ENCODE measurements around the gene EFCAB8.

Gene EFCAB8

GRCh38 chr20:32908334-32909292 lies 49.9 kb downstream of the EFCAB8 start:
- Histone ChIP-seq H2BK5ac (ENCODE audit: low read length) (no peak overlapping the region), H3K4me1 (ENCODE audit: control insufficient read depth, low read depth, low read length) (no peaks in the 10 kb centered on the region), H3K4me3 (ENCODE audit: low read length) (no peak overlapping the region), H3K18ac (ENCODE audit: low read length) (no peak overlapping the region), H3K4me2 (ENCODE audit: low read length) (no peak overlapping the region), H3K27me3 (ENCODE audit: insufficient read depth, low read length, poor library complexity) (no peaks in the 10 kb centered on the region), H3K36me3 (ENCODE audit: control insufficient read depth, insufficient read depth, low read length) (no peaks in the 10 kb centered on the region), H2BK15ac (replicated peaks; ENCODE audit: low read depth) (no peak overlapping the region), H3K56ac (ENCODE audit: low read length) (peak overlapping the region; percentile 17), H3K79me2 (ENCODE audit: control insufficient read depth, insufficient read depth, low read length) (no peaks in the 10 kb centered on the region), H4K5ac (ENCODE audit: low read length) (no peak overlapping the region), H3K4ac (ENCODE audit: low read depth, low read length) (peak overlapping the region; percentile 1), H2BK120ac (ENCODE audit: low read depth, low read length) (no peak overlapping the region), H3K9ac (ENCODE audit: low read length) (no peak overlapping the region), H3K79me1 (ENCODE audit: low read length) (no peaks in the 10 kb centered on the region), H3K27ac (ENCODE audit: low read depth, low read length) (no peak overlapping the region), H2AK5ac (ENCODE audit: low read length) (peak overlapping the region; percentile 3), H3K23ac (ENCODE audit: low read length) (no peak overlapping the region), H4K8ac (ENCODE audit: low read depth, low read length) (no peak overlapping the region)
- WGBS (ENCODE audit: extremely low coverage, insufficient coverage, low lambda C conversion rate) = no CpG with 5 or more reads among the region's 19 CpGs
- DNase-seq = peak; percentile 18

- Histone ChIP-seq H3K4me1 (ENCODE audit: control insufficient read depth, low read depth, low read length) (no peaks in the 10 kb centered on the region), H2BK5ac (ENCODE audit: low read length) (no peak overlapping the region), H2BK120ac (ENCODE audit: low read depth, low read length) (no peak overlapping the region), H4K8ac (ENCODE audit: low read depth, low read length) (no peak overlapping the region), H2AK5ac (ENCODE audit: low read length) (peak overlapping the region; percentile 15), H3K27ac (ENCODE audit: low read depth, low read length) (peak overlapping the region; percentile 16), H3K79me2 (ENCODE audit: control insufficient read depth, insufficient read depth, low read length) (no peaks in the 10 kb centered on the region), H3K4ac (ENCODE audit: low read depth, low read length) (no peak overlapping the region), H4K5ac (ENCODE audit: low read length) (no peak overlapping the region), H3K9ac (ENCODE audit: low read length) (no peak overlapping the region), H3K79me1 (ENCODE audit: low read length) (no peaks in the 10 kb centered on the region), H3K18ac (ENCODE audit: low read length) (no peak overlapping the region), H3K56ac (ENCODE audit: low read length) (peak overlapping the region; percentile 46), H2BK15ac (replicated peaks; ENCODE audit: low read depth) (no peak overlapping the region), H3K36me3 (ENCODE audit: control insufficient read depth, insufficient read depth, low read length) (no peaks in the 10 kb centered on the region), H3K4me3 (ENCODE audit: low read length) (no peak overlapping the region), H3K23ac (ENCODE audit: low read length) (no peak overlapping the region), H3K4me2 (ENCODE audit: low read length) (no peak overlapping the region), H3K27me3 (ENCODE audit: insufficient read depth, low read length, poor library complexity) (no peaks in the 10 kb centered on the region)
- WGBS (ENCODE audit: extremely low coverage, insufficient coverage, low lambda C conversion rate) = no CpG with 5 or more reads among the region's 9 CpGs
- DNase-seq = no peak
Observed at GRCh38 chr20:32909451-32909850, 50.7 kb downstream of the EFCAB8 start.

- Histone ChIP-seq H4K5ac (ENCODE audit: low read length) (no peak overlapping the region), H3K4ac (ENCODE audit: low read depth, low read length) (no peak overlapping the region), H4K8ac (ENCODE audit: low read depth, low read length) (no peak overlapping the region), H2BK120ac (ENCODE audit: low read depth, low read length) (no peak overlapping the region), H2BK5ac (ENCODE audit: low read length) (no peak overlapping the region), H3K56ac (ENCODE audit: low read length) (peak overlapping the region; percentile 46), H3K4me3 (ENCODE audit: low read length) (no peak overlapping the region), H2BK15ac (replicated peaks; ENCODE audit: low read depth) (no peak overlapping the region), H3K27me3 (ENCODE audit: insufficient read depth, low read length, poor library complexity) (no peaks in the 10 kb centered on the region), H3K79me2 (ENCODE audit: control insufficient read depth, insufficient read depth, low read length) (no peaks in the 10 kb centered on the region), H3K23ac (ENCODE audit: low read length) (peak overlapping the region; percentile 74), H3K18ac (ENCODE audit: low read length) (no peak overlapping the region), H3K27ac (ENCODE audit: low read depth, low read length) (peak overlapping the region; percentile 16), H3K79me1 (ENCODE audit: low read length) (no peaks in the 10 kb centered on the region), H3K36me3 (ENCODE audit: control insufficient read depth, insufficient read depth, low read length) (no peaks in the 10 kb centered on the region), H2AK5ac (ENCODE audit: low read length) (peak overlapping the region; percentile 67), H3K4me1 (ENCODE audit: control insufficient read depth, low read depth, low read length) (no peaks in the 10 kb centered on the region), H3K9ac (ENCODE audit: low read length) (no peak overlapping the region), H3K4me2 (ENCODE audit: low read length) (no peak overlapping the region)
- no CpG with 5 or more reads among the region's 14 CpGs for WGBS (ENCODE audit: extremely low coverage, insufficient coverage, low lambda C conversion rate)
- no peak for DNase-seq
Observed at GRCh38 chr20:32909896-32910571, 51.3 kb downstream of the EFCAB8 start.

GRCh38 chr20:32911355-32911754 lies 52.6 kb downstream of the EFCAB8 start:
- H3K4ac ChIP-seq (ENCODE audit: low read depth, low read length) = no peak overlapping the region
- no peaks in the 10 kb centered on the region for H3K79me2 ChIP-seq (ENCODE audit: control insufficient read depth, insufficient read depth, low read length)
- no peak overlapping the region for H2BK120ac ChIP-seq (ENCODE audit: low read depth, low read length)
- no peak overlapping the region for H3K4me3 ChIP-seq (ENCODE audit: low read length)
- no peak overlapping the region for H4K5ac ChIP-seq (ENCODE audit: low read length)
- no peak for DNase-seq
- H2BK15ac ChIP-seq (replicated peaks; ENCODE audit: low read depth) = no peak overlapping the region
- H3K27ac ChIP-seq (ENCODE audit: low read depth, low read length) = no peak overlapping the region
- H3K18ac ChIP-seq (ENCODE audit: low read length) = no peak overlapping the region
- H3K4me1 ChIP-seq (ENCODE audit: control insufficient read depth, low read depth, low read length) = no peaks in the 10 kb centered on the region
- H2AK5ac ChIP-seq (ENCODE audit: low read length) = no peak overlapping the region
- H3K9ac ChIP-seq (ENCODE audit: low read length) = no peak overlapping the region
- H3K27me3 ChIP-seq (ENCODE audit: insufficient read depth, low read length, poor library complexity) = no peaks in the 10 kb centered on the region
- H3K79me1 ChIP-seq (ENCODE audit: low read length) = no peaks in the 10 kb centered on the region
- H4K8ac ChIP-seq (ENCODE audit: low read depth, low read length) = no peak overlapping the region
- no peak overlapping the region for H2BK5ac ChIP-seq (ENCODE audit: low read length)
- WGBS (ENCODE audit: extremely low coverage, insufficient coverage, low lambda C conversion rate) = no CpG with 5 or more reads among the region's 13 CpGs
- no peaks in the 10 kb centered on the region for H3K36me3 ChIP-seq (ENCODE audit: control insufficient read depth, insufficient read depth, low read length)
- H3K4me2 ChIP-seq (ENCODE audit: low read length) = no peak overlapping the region
- H3K23ac ChIP-seq (ENCODE audit: low read length) = no peak overlapping the region
- no peak overlapping the region for H3K56ac ChIP-seq (ENCODE audit: low read length)

- Histone ChIP-seq H2BK5ac (ENCODE audit: low read length) (no peak overlapping the region), H3K56ac (ENCODE audit: low read length) (no peak overlapping the region), H3K4me2 (ENCODE audit: low read length) (no peak overlapping the region), H4K8ac (ENCODE audit: low read depth, low read length) (no peak overlapping the region), H3K9ac (ENCODE audit: low read length) (no peak overlapping the region), H3K79me2 (ENCODE audit: control insufficient read depth, insufficient read depth, low read length) (no peaks in the 10 kb centered on the region), H3K36me3 (ENCODE audit: control insufficient read depth, insufficient read depth, low read length) (no peaks in the 10 kb centered on the region), H2BK15ac (replicated peaks; ENCODE audit: low read depth) (no peak overlapping the region), H3K27ac (ENCODE audit: low read depth, low read length) (no peak overlapping the region), H3K4me3 (ENCODE audit: low read length) (no peak overlapping the region), H3K23ac (ENCODE audit: low read length) (no peak overlapping the region), H3K79me1 (ENCODE audit: low read length) (no peaks in the 10 kb centered on the region), H3K4me1 (ENCODE audit: control insufficient read depth, low read depth, low read length) (no peaks in the 10 kb centered on the region), H2AK5ac (ENCODE audit: low read length) (no peak overlapping the region), H3K27me3 (ENCODE audit: insufficient read depth, low read length, poor library complexity) (no peaks in the 10 kb centered on the region), H4K5ac (ENCODE audit: low read length) (no peak overlapping the region), H3K18ac (ENCODE audit: low read length) (no peak overlapping the region), H2BK120ac (ENCODE audit: low read depth, low read length) (no peak overlapping the region), H3K4ac (ENCODE audit: low read depth, low read length) (no peak overlapping the region)
- no peak for DNase-seq
- no CpG with 5 or more reads among the region's 1 CpG for WGBS (ENCODE audit: extremely low coverage, insufficient coverage, low lambda C conversion rate)
Observed at GRCh38 chr20:32912688-32913087, 54.0 kb downstream of the EFCAB8 start.
